Activated CD4-positive, CD25-positive, alpha-beta regulatory T cell treated with anti-CD3 and anti-CD28 coated beads, Interleukin-2, amount 50 U/mL, for 72 hours (primary cell): ENCODE results near the gene RPL10L.

ENCODE experiments used
- DNase-seq: peaks from one replicate; pipeline ENCODE4 v3.0.0; 2021

The RPL10L gene

GRCh38 chr14:46651526-46652144 lies at the start of gene RPL10L:
RPL10L (minus strand) TSS chr14:46651781; CDS start chr14:46651736, 45 bp downstream.
- no peak for DNase-seq

- no peak for DNase-seq
Observed at GRCh38 chr14:46691819-46692218, 40.2 kb upstream of the RPL10L start.

GRCh38 chr14:46686652-46687051 lies 35.1 kb upstream of the RPL10L start:
- DNase-seq = no peak

GRCh38 chr14:46672128-46672527 lies 20.5 kb upstream of the RPL10L start:
- no peak for DNase-seq

GRCh38 chr14:46663382-46663781 lies 11.8 kb upstream of the RPL10L start:
- DNase-seq = no peak

- DNase-seq = no peak
Observed at GRCh38 chr14:46661728-46662127, 10.1 kb upstream of the RPL10L start.

- no peak for DNase-seq
Observed at GRCh38 chr14:46653031-46653755, 1.6 kb upstream of the RPL10L start.

GRCh38 chr14:46646796-46647195 lies 4.8 kb downstream of the RPL10L start:
- DNase-seq = no peak

- no peak for DNase-seq
Observed at GRCh38 chr14:46626876-46627275, 24.7 kb downstream of the RPL10L start.
